ENCODE measurements around the gene KCNG2. TPM values are rescaled to one million over a fixed set of nuclear protein-coding genes. Genes with fewer than 3 reads are reported as not detected.

Gene KCNG2
- total RNA-seq, 2 donors from 2014 or later: not detected

DNA sequence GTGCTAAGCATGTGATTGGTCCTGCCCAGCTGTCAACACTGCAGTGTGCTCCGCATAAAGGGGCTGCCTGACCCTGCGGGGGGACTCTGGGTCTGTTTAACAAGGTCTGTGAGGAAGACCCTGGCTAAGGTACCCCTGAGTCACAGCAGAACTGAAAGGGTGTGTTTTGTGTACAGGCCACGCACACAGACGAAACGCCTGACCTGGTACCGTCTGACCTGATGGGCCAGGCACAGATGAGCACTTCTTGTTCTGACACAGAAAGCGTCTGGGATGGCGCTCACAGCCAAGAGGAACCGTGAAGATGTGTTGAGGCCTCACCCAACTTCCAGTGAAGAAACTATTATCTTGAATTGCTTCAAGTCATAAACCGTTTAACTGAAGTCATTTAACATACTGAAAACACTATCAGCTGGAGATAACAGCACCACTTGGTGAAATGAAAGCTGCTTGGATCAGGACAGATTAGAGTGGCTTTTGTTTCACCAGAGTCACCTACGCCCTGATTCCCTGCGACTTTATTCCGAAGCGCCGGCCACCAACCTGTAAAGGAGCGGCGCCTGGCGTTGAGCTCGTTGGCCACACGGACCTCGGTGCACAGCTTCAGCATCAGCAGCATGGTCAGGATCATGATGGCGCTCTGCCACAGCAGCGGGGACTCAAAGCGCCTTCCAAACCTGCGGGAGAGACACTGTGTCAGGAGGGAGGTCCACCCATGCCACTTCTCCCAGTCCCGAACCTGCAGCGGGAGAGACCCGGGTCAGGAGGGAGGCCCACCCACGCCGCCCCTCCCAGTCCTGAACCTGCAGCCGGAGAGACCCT, 145.3 kb downstream of the KCNG2 start:
- DNase-seq (ENCODE audit: low spot score in 2 of 2) (no peak), ATAC-seq (no peak)
- Mint-ChIP-seq H3K27ac (no peak overlapping the region), H3K9me3 (no peaks in the 10 kb centered on the region), H3K36me3 (peaks cover 10 to 17% of the 10 kb centered on the region in 2 donors)

GRCh38 chr18:79943608-79944125, 145.9 kb downstream of the KCNG2 start:
- ATAC-seq (no peak), DNase-seq (ENCODE audit: low spot score in 2 of 2) (no peak)
- Mint-ChIP-seq H3K9me3 (no peaks in the 10 kb centered on the region), H3K36me3 (peaks cover 6 to 13% of the 10 kb centered on the region in 2 donors), H3K27ac (peak overlapping the region in 1 of 2 donors; percentile 55)

DNA sequence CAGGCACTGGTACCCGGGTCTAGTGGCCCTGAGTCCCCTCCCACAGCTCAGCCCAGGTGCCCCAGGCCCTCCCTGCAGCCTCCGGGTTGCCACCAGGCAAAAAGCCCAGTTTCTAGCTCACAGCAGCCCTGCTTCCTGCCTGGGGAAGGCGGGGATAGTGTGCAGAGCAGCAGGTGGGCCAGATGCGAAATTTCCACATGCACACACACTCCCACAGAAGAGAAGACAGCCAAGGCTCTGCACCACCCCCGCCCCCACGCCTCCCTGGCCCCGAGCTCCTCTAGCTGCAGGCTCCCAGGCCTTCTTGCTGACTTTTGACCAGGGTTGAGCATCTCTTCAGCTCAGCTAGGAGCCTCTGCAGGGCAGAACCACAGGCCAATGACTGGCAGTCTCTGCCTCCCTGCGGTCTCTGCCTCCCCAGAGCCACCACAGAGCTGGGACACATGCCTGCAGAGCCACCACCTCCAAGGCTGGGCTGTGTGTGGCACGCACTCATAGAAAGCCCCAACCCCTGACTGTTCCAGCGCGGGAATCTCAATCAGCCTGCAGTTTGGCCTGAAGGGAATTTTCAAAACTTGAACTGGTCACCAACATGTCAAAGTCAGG, 146.5 kb downstream of the KCNG2 start:
- H3K36me3 Mint-ChIP-seq: peaks cover 6 to 9% of the 10 kb centered on the region in 2 donors
- H3K9me3 Mint-ChIP-seq: no peaks in the 10 kb centered on the region
- peak overlapping the region; percentile 71 to 74 for H3K27ac Mint-ChIP-seq
- DNase-seq (ENCODE audit: low spot score in 2 of 2) (no peak), ATAC-seq (peak; percentile 75 to 76)

GRCh38 chr18:79944746-79945117, 147.0 kb downstream of the KCNG2 start:
- Mint-ChIP-seq H3K9me3 (no peaks in the 10 kb centered on the region), H3K27ac (peak overlapping the region; percentile 71 to 74)
- ATAC-seq: no peak

DNA sequence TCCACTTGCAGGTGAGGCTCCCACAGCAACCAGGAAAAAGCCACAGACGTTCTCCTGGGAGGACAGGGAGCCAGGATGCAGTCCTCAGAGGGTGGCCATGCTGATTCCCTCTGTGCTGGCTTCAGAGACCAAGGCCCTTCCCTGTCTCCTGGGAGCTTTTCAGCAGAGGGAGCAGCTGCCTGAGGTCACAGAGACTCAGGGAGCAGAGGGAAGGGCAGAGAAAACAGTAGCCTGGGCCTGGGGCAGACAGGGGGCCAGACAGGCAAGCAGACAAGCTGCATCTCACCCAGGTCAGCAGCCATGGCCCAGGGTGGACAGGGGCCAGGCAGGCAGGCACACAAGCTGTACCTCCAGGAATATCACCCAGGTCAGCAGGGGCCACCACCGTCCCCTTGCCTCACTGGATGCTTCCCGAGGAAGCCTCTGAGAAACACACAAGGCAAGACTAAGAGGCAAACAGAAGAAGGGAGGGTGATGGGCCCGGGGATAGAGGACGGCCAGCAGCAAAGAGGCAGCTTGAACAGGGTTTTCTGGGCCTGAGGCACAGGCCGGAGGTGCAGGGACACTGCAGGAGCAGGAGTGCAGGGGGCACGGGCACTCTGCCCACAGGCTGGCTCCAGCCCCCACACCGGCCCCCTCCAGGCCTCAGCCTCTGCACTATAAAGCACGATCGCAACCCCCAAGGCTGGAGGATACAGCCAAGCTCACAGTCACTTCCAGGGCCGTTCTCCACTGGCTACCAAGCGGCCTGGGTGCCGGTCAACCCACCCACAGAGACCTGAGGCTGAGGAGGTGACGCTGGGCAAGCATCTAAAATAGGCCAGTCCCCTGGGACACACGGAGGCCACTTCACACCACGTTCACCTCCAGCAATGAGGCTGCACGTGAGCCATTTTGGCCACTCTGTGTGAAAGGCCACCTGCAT, 147.6 kb downstream of the KCNG2 start:
- no peak overlapping the region for H3K27ac Mint-ChIP-seq
- no peak for ATAC-seq
- no peaks in the 10 kb centered on the region for H3K9me3 Mint-ChIP-seq
- peaks cover 3 to 9% of the 10 kb centered on the region in 2 donors for H3K36me3 Mint-ChIP-seq
- no peak for DNase-seq (ENCODE audit: low spot score in 2 of 2)

More at GRCh38 chr18:79944746-79945117, 147.0 kb downstream of the KCNG2 start:
- peaks cover 4 to 8% of the 10 kb centered on the region in 2 donors for H3K36me3 Mint-ChIP-seq
- no peak for DNase-seq (ENCODE audit: low spot score in 2 of 2)

DNA sequence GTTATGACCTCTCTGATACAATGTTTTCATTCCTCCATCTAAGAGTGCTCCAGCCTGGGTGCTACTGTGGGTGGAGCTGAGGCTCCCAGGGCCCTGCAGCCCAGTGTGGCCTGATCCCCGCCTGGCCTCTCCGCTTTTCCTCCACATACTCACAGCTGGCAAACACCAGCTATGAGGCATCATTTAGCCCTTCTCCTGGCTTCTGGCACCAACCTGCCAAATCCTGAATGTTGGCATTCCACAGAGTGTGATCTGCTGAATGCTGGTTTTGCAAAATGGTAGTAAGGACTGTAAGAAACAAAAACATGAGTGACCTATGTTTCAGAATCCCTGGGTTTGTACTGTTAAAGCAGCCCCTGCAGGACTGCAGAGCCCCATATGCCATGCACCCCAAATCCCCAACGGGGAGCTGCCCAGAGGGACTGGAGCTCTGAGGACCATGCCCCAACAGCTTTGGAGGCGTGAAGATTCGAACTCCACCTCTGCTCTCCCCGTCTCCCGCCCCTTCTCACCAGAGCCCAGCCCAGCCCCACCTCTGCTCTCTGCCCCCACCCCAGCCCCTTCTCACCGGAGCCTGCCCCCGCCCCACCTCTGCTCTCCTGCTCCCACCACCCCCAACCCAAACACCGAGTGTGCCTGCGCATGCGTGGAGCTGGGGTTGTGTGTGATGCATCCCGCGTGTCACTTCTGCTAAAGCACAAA, 149.5 kb downstream of the KCNG2 start:
- Mint-ChIP-seq H3K9me3 (no peaks in the 10 kb centered on the region), H3K27ac (no peak overlapping the region), H3K36me3 (peaks cover 5 to 12% of the 10 kb centered on the region in 2 donors)
- no peak for ATAC-seq
- DNase-seq (ENCODE audit: low spot score in 2 of 2): no peak

DNA sequence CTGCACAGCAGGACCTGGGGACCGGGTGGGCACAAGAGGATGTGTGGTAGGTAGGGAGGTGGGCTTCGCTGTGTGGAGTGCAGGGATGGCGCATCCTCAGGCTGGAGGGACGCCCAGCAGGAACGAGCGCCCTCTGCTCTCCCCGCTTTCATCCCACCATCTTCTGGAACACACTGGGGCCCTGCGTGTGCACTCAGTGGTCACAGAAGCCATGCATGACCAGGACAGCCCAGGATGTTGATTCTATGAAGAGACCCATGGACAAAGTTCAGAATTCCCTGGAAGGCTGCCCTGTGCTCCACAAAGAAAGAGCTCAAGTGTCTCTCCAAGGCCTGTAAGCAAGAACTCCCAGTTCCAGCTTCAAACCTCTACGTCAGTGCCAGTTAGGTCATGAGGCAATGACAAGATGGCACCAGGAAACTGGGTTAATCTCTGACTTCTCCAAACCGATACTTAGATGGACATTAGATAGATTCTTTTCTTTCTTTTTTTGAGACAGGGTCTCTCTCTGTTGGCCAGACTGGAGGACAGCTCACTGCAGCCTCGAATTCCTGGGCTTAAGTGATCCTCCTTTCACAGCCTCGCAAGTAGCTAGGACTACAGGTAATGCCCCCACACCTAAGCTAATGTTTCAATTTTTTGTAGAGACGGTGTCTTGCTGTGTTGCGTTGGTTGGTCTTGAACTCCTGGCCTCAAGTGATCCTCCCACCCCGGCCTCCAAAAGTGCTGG, 150.3 kb downstream of the KCNG2 start:
- H3K27ac Mint-ChIP-seq: no peak overlapping the region
- DNase-seq (ENCODE audit: low spot score in 2 of 2): no peak
- ATAC-seq: no peak
- peaks cover 5 to 12% of the 10 kb centered on the region in 2 donors for H3K36me3 Mint-ChIP-seq
- no peaks in the 10 kb centered on the region for H3K9me3 Mint-ChIP-seq

- DNase-seq (ENCODE audit: low spot score in 2 of 2): no peak
- H3K27ac Mint-ChIP-seq: no peak overlapping the region
These were observed 151.1 kb downstream of the KCNG2 start for GRCh38 chr18:79948719-79949411.

More at GRCh38 chr18:79948719-79949411, 151.1 kb downstream of the KCNG2 start:
- no peak for ATAC-seq
- Mint-ChIP-seq H3K9me3 (no peaks in the 10 kb centered on the region), H3K36me3 (peaks cover 5 to 12% of the 10 kb centered on the region in 2 donors)

Other genes starting within 250 kb of the KCNG2 start
- gene CTDP1, start 118.1 kb upstream of the KCNG2 start, total RNA-seq: 10 to 100 TPM; 37.5 to 81.4 TPM
- gene SLC66A2, start 153.7 kb downstream of the KCNG2 start, total RNA-seq: 10 to 100 TPM; 15.6 to 40.0 TPM
- 10 to 100 TPM in 1 of 2 donors, 1 to 10 TPM in 1; 5.9 to 21.6 TPM for gene HSBP1L1, start 166.7 kb downstream of the KCNG2 start, total RNA-seq
- gene TXNL4A, start 190.6 kb downstream of the KCNG2 start, total RNA-seq: 100 to 1,000 TPM; 142 to 148 TPM
- 10 to 100 TPM; 33.0 to 38.4 TPM for gene RBFA, start 236.5 kb downstream of the KCNG2 start, total RNA-seq